Mononuclear cell (primary cell): Measurements from ENCODE around the gene CCT2. TPM values are rescaled to one million over a fixed set of nuclear protein-coding genes. Genes with fewer than 3 reads are reported as not detected.

Source experiments
- H3K27me3 ChIP-seq: 2 replicates; pipeline ENCODE4 v1.6.0; 2011; ENCODE audit warnings: low read length, control low read depth; ENCODE audit not compliant: insufficient read depth
- H3K4me1 ChIP-seq: 2 replicates; pipeline ENCODE4 v1.5.1; 2011; ENCODE audit warnings: mild to moderate bottlenecking, low read length, control low read depth; ENCODE audit not compliant: insufficient read depth
- H3K4me3 ChIP-seq: 2 replicates; pipeline ENCODE4 v1.5.1; 2011; ENCODE audit warnings: mild to moderate bottlenecking, low read length, moderate library complexity
- H3K9me3 ChIP-seq: 2 replicates; pipeline ENCODE4 v1.5.1; 2011; ENCODE audit warnings: low read depth, mild to moderate bottlenecking, control low read depth, low read length
- total RNA-seq: library from RNA; depleted of rRNA; stranded (reverse); fragments of >200 nt; gene quantifications from one replicate; pipeline ENCODE4 v1.2.3, GENCODE V29; 2012

The CCT2 gene
- total RNA-seq, result 126 TPM

GRCh38 chr12:69585189-69586062, at the start of gene CCT2:
Gene CCT2, plus strand, starts transcription at chr12:69585459. Its CDS starts 63 bp downstream, at chr12:69585522.
- Histone ChIP-seq H3K4me3 (peak within 1 kb of the TSS; percentile 97), H3K9me3 (no peaks in the 10 kb centered on the region), H3K27me3 (no peaks in the 10 kb centered on the region), H3K4me1 (peaks cover 12% of the 10 kb centered on the region)

- Histone ChIP-seq H3K9me3 (no peaks in the 10 kb centered on the region), H3K4me3 (no peak overlapping the region), H3K4me1 (no peaks in the 10 kb centered on the region), H3K27me3 (no peaks in the 10 kb centered on the region)
Observed at GRCh38 chr12:69540987-69541386, 44.3 kb upstream of the CCT2 start.

GRCh38 chr12:69544087-69544486, 41.2 kb upstream of the CCT2 start:
- H3K9me3 ChIP-seq, result no peaks in the 10 kb centered on the region
- no peaks in the 10 kb centered on the region for H3K4me1 ChIP-seq
- H3K27me3 ChIP-seq, result no peaks in the 10 kb centered on the region
- H3K4me3 ChIP-seq, result no peak overlapping the region

- no peaks in the 10 kb centered on the region for H3K27me3 ChIP-seq
- H3K4me3 ChIP-seq, result no peak overlapping the region
- no peaks in the 10 kb centered on the region for H3K4me1 ChIP-seq
- H3K9me3 ChIP-seq, result no peaks in the 10 kb centered on the region
Observed at GRCh38 chr12:69545081-69545480, 40.2 kb upstream of the CCT2 start.

- no peaks in the 10 kb centered on the region for H3K9me3 ChIP-seq
- H3K4me1 ChIP-seq, result no peaks in the 10 kb centered on the region
- no peak overlapping the region for H3K4me3 ChIP-seq
- H3K27me3 ChIP-seq, result no peaks in the 10 kb centered on the region
Observed at GRCh38 chr12:69546693-69547438, 38.4 kb upstream of the CCT2 start.

- H3K4me3 ChIP-seq, result no peak overlapping the region
- no peaks in the 10 kb centered on the region for H3K9me3 ChIP-seq
- no peaks in the 10 kb centered on the region for H3K27me3 ChIP-seq
- no peaks in the 10 kb centered on the region for H3K4me1 ChIP-seq
Observed at GRCh38 chr12:69548687-69549086, 36.6 kb upstream of the CCT2 start.

- H3K4me1 ChIP-seq, result no peaks in the 10 kb centered on the region
- H3K4me3 ChIP-seq, result no peak overlapping the region
- no peaks in the 10 kb centered on the region for H3K27me3 ChIP-seq
- no peaks in the 10 kb centered on the region for H3K9me3 ChIP-seq
Observed at GRCh38 chr12:69550569-69551350, 34.5 kb upstream of the CCT2 start.

GRCh38 chr12:69553628-69554248, 31.5 kb upstream of the CCT2 start:
- Histone ChIP-seq H3K27me3 (no peaks in the 10 kb centered on the region), H3K4me1 (no peaks in the 10 kb centered on the region), H3K4me3 (no peak overlapping the region), H3K9me3 (no peaks in the 10 kb centered on the region)

GRCh38 chr12:69555461-69555860, 29.8 kb upstream of the CCT2 start:
- Histone ChIP-seq H3K27me3 (no peaks in the 10 kb centered on the region), H3K4me1 (no peaks in the 10 kb centered on the region), H3K9me3 (no peaks in the 10 kb centered on the region), H3K4me3 (no peak overlapping the region)

GRCh38 chr12:69556383-69556782, 28.9 kb upstream of the CCT2 start:
- no peaks in the 10 kb centered on the region for H3K9me3 ChIP-seq
- H3K4me1 ChIP-seq, result no peaks in the 10 kb centered on the region
- no peaks in the 10 kb centered on the region for H3K27me3 ChIP-seq
- H3K4me3 ChIP-seq, result no peak overlapping the region

GRCh38 chr12:69563166-69563762, 22.0 kb upstream of the CCT2 start:
- Histone ChIP-seq H3K9me3 (no peaks in the 10 kb centered on the region), H3K4me1 (no peaks in the 10 kb centered on the region), H3K4me3 (no peak overlapping the region), H3K27me3 (no peaks in the 10 kb centered on the region)

GRCh38 chr12:69566603-69567002, 18.7 kb upstream of the CCT2 start:
- H3K4me1 ChIP-seq, result no peaks in the 10 kb centered on the region
- no peak overlapping the region for H3K4me3 ChIP-seq
- H3K9me3 ChIP-seq, result no peaks in the 10 kb centered on the region
- no peaks in the 10 kb centered on the region for H3K27me3 ChIP-seq

- no peaks in the 10 kb centered on the region for H3K4me1 ChIP-seq
- H3K27me3 ChIP-seq, result no peaks in the 10 kb centered on the region
- H3K9me3 ChIP-seq, result no peaks in the 10 kb centered on the region
- H3K4me3 ChIP-seq, result no peak overlapping the region
Observed at GRCh38 chr12:69569236-69569635, 16.0 kb upstream of the CCT2 start.

- no peaks in the 10 kb centered on the region for H3K9me3 ChIP-seq
- H3K4me3 ChIP-seq, result no peak overlapping the region
- no peaks in the 10 kb centered on the region for H3K27me3 ChIP-seq
- no peaks in the 10 kb centered on the region for H3K4me1 ChIP-seq
Observed at GRCh38 chr12:69570000-69570516, 15.2 kb upstream of the CCT2 start.
